Right cardiac atrium (tissue), 5 donors: Measurements from ENCODE around the gene NDUFS2. TPM values are rescaled to one million over a fixed set of nuclear protein-coding genes. Genes with fewer than 3 reads are reported as not detected.
A peak's percentile ranks its signal among the peaks of the same experiment; 100 is the strongest.

Experiments used
- ATAC-seq, 2 donors: fragments of 200-7000 bp; cut with Tn5 transposase; one replicate each; pipeline versions ENCODE4 v1.8.0 to v1.9.1; 2020; ENCODE audit warnings: moderate library complexity in 2 of 2, mild to moderate bottlenecking in 1 of 2
- DNase-seq, 3 donors: peaks; one replicate each; pipeline ENCODE4 v3.0.0-alpha.2; 2020
- H3K27ac ChIP-seq: one replicate; pipeline ENCODE4 v1.5.1; 2013; ENCODE audit warnings: mild to moderate bottlenecking, low read length, control low read depth, moderate library complexity
- H3K27me3 ChIP-seq: one replicate; pipeline ENCODE4 v1.6.1; 2013; ENCODE audit not compliant: control insufficient read depth, insufficient read depth
- H3K4me1 ChIP-seq: one replicate; pipeline ENCODE4 v1.6.1; 2013; ENCODE audit warnings: low read length; ENCODE audit not compliant: control insufficient read depth, insufficient read depth
- H3K4me3 ChIP-seq: one replicate; pipeline ENCODE4 v1.5.1; 2013; ENCODE audit warnings: low read length, control low read depth
- H3K9me3 ChIP-seq: one replicate; pipeline ENCODE4 v1.6.1; 2013; ENCODE audit warnings: low read length; ENCODE audit not compliant: control insufficient read depth
- WGBS: extraction: QIAGEN DNeasy Blood & Tissue Kit; methylation state at CpG from one replicate; pipeline ENCODE4 v1.1.7; 2013; 5-methylcytosine and 5-hydroxymethylcytosine counted together
- intact Hi-C, 4 donors: fragments of 100-400 bp; cut with DNase I; formaldehyde crosslinking; loops; one replicate each; pipeline versions ENCODE4 v1.11.0 to v1.14.0; 2022 to 2023
- polyA plus RNA-seq: library from polyadenylated mRNA; stranded (reverse); fragments of 200-250 nt; gene quantifications from one replicate; pipeline ENCODE4 v1.2.3, GENCODE V29; 2013
- total RNA-seq, 4 donors: library from RNA; stranded (reverse); fragmentation: NEBNext Ultra II Directional; extraction: Animal tissue kit (Norgen Biotek cat#: 25700); gene quantifications; one replicate each; pipeline ENCODE4 v1.2.1, GENCODE V29; 2021
- donor health status: healthy with polysubstance abuse.
- donor health status: DM: no; HTN: yes; CAD: no.
- donor health status: DM: no; HTN: no; CAD: no.
- donor health status: DM: no; HTN: yes; CAD: no; lungs with severe emphysema.
- donor health status: DM: yes; HTN: yes; CAD: no.

Gene NDUFS2
- total and polyA plus RNA-seq, 5 donors = 162 to 229 (median 184) TPM

- Histone ChIP-seq H3K27ac (no peak overlapping the region), H3K4me3 (peak overlapping the region; percentile 39), H3K4me1 (peaks cover 16% of the 10 kb centered on the region), H3K9me3 (no peaks in the 10 kb centered on the region), H3K27me3 (no peaks in the 10 kb centered on the region)
- DNase-seq = peak in 2 of 3 donors; percentile 9 to 12
- intact Hi-C loops = loop anchor here in 1 of 4 donors (10.0 kb wide), 1 partner anchor 189 kb away; no protein-coding TSS in a partner anchor
- 83% methylated on average over 7 of the region's 7 CpGs for WGBS
- ATAC-seq = no peak
Observed at GRCh38 chr1:161196111-161196510, 6.1 kb upstream of the NDUFS2 start.

GRCh38 chr1:161196521-161197451 lies 5.4 kb upstream of the NDUFS2 start:
- Histone ChIP-seq H3K4me3 (peak overlapping the region; percentile 39), H3K9me3 (no peaks in the 10 kb centered on the region), H3K27ac (peak overlapping the region; percentile 99), H3K27me3 (no peaks in the 10 kb centered on the region), H3K4me1 (peaks cover 19% of the 10 kb centered on the region)
- ATAC-seq (peak in 1 of 2 donors; percentile 3), DNase-seq (peak; percentile 51 to 84 (median 82))
- intact Hi-C loops = loop anchor here in 1 of 4 donors (10.0 kb wide), 1 partner anchor 188 kb away; no protein-coding TSS in a partner anchor
- WGBS = 59% methylated on average over 27 of the region's 27 CpGs

- Histone ChIP-seq H3K4me3 (peak overlapping the region; percentile 39), H3K27me3 (no peaks in the 10 kb centered on the region), H3K27ac (peak overlapping the region; percentile 99), H3K9me3 (no peaks in the 10 kb centered on the region), H3K4me1 (peaks cover 19% of the 10 kb centered on the region)
- ATAC-seq (no peak), DNase-seq (peak in 2 of 3 donors; percentile 32 to 62)
- intact Hi-C loops = loop anchor here in 1 of 4 donors (10.0 kb wide), 1 partner anchor 187 kb away; no protein-coding TSS in a partner anchor
- WGBS = 43% methylated on average over 11 of the region's 11 CpGs
Observed at GRCh38 chr1:161197560-161198193, 4.5 kb upstream of the NDUFS2 start.

DNA sequence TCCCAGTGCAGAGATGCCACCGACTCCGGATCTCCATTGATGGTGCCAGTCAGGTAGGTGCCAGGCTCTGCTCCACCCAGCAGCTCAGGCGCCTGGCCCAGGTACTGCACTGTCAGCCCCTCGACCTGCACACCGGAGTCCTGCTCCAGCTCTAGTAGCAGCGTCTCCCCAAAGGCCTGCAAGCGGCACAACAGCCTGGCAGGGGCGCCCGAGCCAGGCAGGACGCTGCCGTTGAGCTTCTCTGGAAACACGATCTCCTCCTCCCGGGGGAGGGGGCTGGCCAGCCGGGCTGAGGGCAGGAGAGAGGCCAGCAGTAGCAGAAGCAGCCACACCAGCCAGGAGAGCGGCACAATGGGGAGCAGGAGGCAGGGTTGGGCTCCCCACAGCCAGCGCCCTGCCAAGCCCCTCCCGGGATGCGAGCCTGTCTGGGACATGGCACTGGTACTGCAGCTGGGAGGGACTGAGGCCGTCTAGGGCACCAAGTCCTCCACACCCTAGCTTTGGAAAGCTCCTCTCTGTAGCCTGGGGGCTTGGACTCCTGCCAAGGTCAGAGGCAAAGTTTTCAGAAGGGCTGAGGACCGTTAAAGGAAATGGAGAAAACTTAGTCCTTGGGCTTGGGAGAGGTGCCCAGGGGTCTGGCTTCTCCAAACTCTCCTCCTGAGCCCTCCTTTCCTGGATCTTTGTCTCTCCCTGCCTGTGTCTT lies 3.8 kb upstream of the NDUFS2 start:
- intact Hi-C loops = loop anchor here in 1 of 4 donors (10.0 kb wide), 1 partner anchor 186 kb away; no protein-coding TSS in a partner anchor
- H3K27ac ChIP-seq = peak overlapping the region; percentile 99
- ATAC-seq (peak; percentile 4 to 5), DNase-seq (peak; percentile 70 to 90 (median 87))
- no peaks in the 10 kb centered on the region for H3K27me3 ChIP-seq
- peak overlapping the region; percentile 39 for H3K4me3 ChIP-seq
- WGBS = 16% methylated on average over 20 of the region's 20 CpGs
- H3K4me1 ChIP-seq = peaks cover 22% of the 10 kb centered on the region
- no peaks in the 10 kb centered on the region for H3K9me3 ChIP-seq

DNA sequence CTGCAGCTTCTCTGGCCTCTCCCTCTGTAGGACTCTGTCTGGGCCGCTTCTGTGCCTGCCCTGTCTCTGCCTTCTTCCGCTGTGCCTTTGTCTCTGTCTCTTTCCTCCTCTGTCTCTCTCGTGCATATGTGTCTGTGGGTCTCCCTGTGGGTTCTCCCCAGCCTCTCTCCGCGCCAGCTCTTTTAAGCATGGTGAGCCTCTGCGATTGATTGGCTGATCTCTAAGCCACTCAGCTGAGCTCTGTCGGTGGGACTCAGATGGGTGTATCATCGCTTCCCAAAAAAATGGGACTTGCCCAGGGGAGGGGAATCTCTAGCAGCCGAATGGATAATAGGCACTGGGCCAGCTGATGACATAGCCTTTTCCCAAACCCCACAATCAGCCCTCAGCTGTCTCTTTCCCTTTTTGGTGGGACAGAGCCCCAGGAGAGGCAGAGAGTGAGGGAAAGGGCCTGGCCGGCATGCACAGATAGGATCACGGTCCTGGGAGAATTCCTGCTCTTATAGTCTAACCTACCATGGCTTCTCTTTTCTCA lies 3.2 kb upstream of the NDUFS2 start, which contains the start of gene ADAMTS4:
Gene ADAMTS4 (minus strand): TSS at position 158 of the 535 bp plus-strand sequence. CDS start 427 bp downstream, outside the sequence.
- ATAC-seq = peak; percentile 26 to 62
- peak within 1 kb of the TSS; percentile 99 for H3K27ac ChIP-seq
- WGBS = 40% methylated on average over 11 of the region's 11 CpGs
- no peaks in the 10 kb centered on the region for H3K9me3 ChIP-seq
- H3K4me3 ChIP-seq = peak within 1 kb of the TSS; percentile 39
- H3K4me1 ChIP-seq = peaks cover 26% of the 10 kb centered on the region
- no peaks in the 10 kb centered on the region for H3K27me3 ChIP-seq
- intact Hi-C loops = loop anchor here in 1 of 4 donors (10.0 kb wide), 1 partner anchor 186 kb away; no protein-coding TSS in a partner anchor
- peak; percentile 79 to 90 (median 87) for DNase-seq

- Histone ChIP-seq H3K4me3 (no peak overlapping the region), H3K27ac (peak overlapping the region; percentile 99), H3K9me3 (no peaks in the 10 kb centered on the region), H3K27me3 (no peaks in the 10 kb centered on the region), H3K4me1 (peaks cover 26% of the 10 kb centered on the region)
- ATAC-seq (no peak), DNase-seq (peak in 1 of 3 donors; percentile 37)
- intact Hi-C loops = loop anchor here in 1 of 4 donors (10.0 kb wide), 1 partner anchor 185 kb away; no protein-coding TSS in a partner anchor
- WGBS = 35% methylated on average over 5 of the region's 5 CpGs
Observed at GRCh38 chr1:161199506-161200139, 2.5 kb upstream of the NDUFS2 start.

- Histone ChIP-seq H3K9me3 (no peaks in the 10 kb centered on the region), H3K4me3 (no peak overlapping the region), H3K27me3 (no peaks in the 10 kb centered on the region), H3K4me1 (peaks cover 26% of the 10 kb centered on the region), H3K27ac (peak overlapping the region; percentile 99)
- ATAC-seq = no peak
- intact Hi-C loops = no loop called here
- 39% methylated on average over 5 of the region's 5 CpGs for WGBS
- peak in 1 of 3 donors; percentile 53 for DNase-seq
Observed at GRCh38 chr1:161200421-161200991, 1.7 kb upstream of the NDUFS2 start.

DNA sequence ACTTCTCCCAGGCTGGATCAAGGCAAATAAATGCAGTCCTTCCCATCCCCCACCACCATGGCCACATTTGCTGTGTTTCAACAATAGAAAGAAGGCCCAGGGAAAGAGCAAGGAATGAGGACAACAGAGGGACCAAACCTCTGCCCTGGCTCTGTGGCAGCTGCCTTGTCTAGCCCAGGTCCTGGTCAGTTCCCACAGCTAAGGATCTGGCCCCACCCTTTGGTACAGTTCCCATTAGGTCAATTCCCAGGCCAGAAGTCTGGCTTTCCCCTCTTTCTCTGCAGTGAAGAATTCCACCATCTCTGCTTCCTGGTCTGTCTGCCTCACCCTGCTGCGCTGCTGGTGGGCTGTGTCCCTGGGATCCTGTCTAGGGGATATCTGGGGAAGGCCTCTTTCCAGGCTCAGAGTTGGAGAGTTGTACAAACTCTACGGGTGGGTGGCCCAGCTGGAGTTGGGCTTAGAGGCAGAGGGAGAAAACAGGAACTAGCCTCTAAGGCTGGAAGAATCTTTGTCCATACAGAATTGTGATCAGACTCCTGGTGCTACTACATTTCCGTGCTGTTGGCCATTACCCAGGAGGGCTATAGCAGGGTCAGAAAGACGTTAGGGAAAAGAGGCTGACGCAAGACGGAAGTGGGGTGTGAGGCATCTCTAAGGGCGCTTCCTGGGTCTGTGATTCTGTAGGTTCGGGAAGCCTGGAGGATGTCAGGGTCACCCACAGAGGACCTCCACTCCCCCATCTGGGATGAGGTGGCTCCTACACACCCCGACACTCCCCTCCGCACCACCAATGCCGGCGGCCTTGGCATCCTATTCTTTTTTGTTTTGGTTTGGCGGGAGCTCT lies 953 bp upstream of the NDUFS2 start:
- 26% methylated on average over 13 of the region's 13 CpGs for WGBS
- ATAC-seq = peak; percentile 48 to 75
- H3K4me1 ChIP-seq = peaks cover 26% of the 10 kb centered on the region
- H3K9me3 ChIP-seq = no peaks in the 10 kb centered on the region
- intact Hi-C loops = no loop called here
- H3K4me3 ChIP-seq = peak overlapping the region; percentile 98
- H3K27ac ChIP-seq = peak overlapping the region; percentile 99
- peak; percentile 84 to 85 (median 85) for DNase-seq
- no peaks in the 10 kb centered on the region for H3K27me3 ChIP-seq
